ENCODE data around the gene SGK1. TPM values are rescaled to one million over a fixed set of nuclear protein-coding genes. Genes with fewer than 3 reads are reported as not detected.

The SGK1 gene
- total RNA-seq, 1 donor from 2014 or later, result 91.0 TPM

- Mint-ChIP-seq H3K9me3 (ENCODE audit: low read depth) (no peaks in the 10 kb centered on the region), H3K27me3 (ENCODE audit: low read depth) (no peaks in the 10 kb centered on the region), H3K27ac (ENCODE audit: unreplicated experiment) (no peak overlapping the region), H3K36me3 (ENCODE audit: low read depth) (no peaks in the 10 kb centered on the region), H3K4me3 (ENCODE audit: unreplicated experiment) (no peak overlapping the region), H3K4me1 (ENCODE audit: low read depth) (peaks cover 9% of the 10 kb centered on the region)
- DNase-seq (ENCODE audit: low spot score), result no peak
- no peak for TF ChIP-seq CTCF (IDR thresholded peaks at IDR 0.05)
These were observed 170.8 kb downstream of the SGK1 start for GRCh38 chr6:134147034-134147533.

- Mint-ChIP-seq H3K36me3 (ENCODE audit: low read depth) (no peaks in the 10 kb centered on the region), H3K9me3 (ENCODE audit: low read depth) (no peaks in the 10 kb centered on the region), H3K27me3 (ENCODE audit: low read depth) (no peaks in the 10 kb centered on the region), H3K27ac (ENCODE audit: unreplicated experiment) (no peak overlapping the region), H3K4me3 (ENCODE audit: unreplicated experiment) (no peak overlapping the region), H3K4me1 (ENCODE audit: low read depth) (peaks cover 9% of the 10 kb centered on the region)
- no peak for TF ChIP-seq CTCF (IDR thresholded peaks at IDR 0.05)
- DNase-seq (ENCODE audit: low spot score), result no peak
These were observed 171.5 kb downstream of the SGK1 start for GRCh38 chr6:134146268-134147033.

GRCh38 chr6:134145786-134146185 lies 172.1 kb downstream of the SGK1 start:
- no peaks in the 10 kb centered on the region for H3K27me3 Mint-ChIP-seq (ENCODE audit: low read depth)
- no peak for TF ChIP-seq CTCF (IDR thresholded peaks at IDR 0.05)
- no peaks in the 10 kb centered on the region for H3K36me3 Mint-ChIP-seq (ENCODE audit: low read depth)
- H3K4me3 Mint-ChIP-seq (ENCODE audit: unreplicated experiment), result no peak overlapping the region
- H3K9me3 Mint-ChIP-seq (ENCODE audit: low read depth), result no peaks in the 10 kb centered on the region
- no peak for DNase-seq (ENCODE audit: low spot score)
- no peak overlapping the region for H3K27ac Mint-ChIP-seq (ENCODE audit: unreplicated experiment)
- peaks cover 9% of the 10 kb centered on the region for H3K4me1 Mint-ChIP-seq (ENCODE audit: low read depth)

GRCh38 chr6:134138226-134138975 lies 179.5 kb downstream of the SGK1 start:
- H3K4me1 Mint-ChIP-seq (ENCODE audit: low read depth), result peaks cover 15% of the 10 kb centered on the region
- peak overlapping the region; percentile 86 for H3K27ac Mint-ChIP-seq (ENCODE audit: unreplicated experiment)
- H3K36me3 Mint-ChIP-seq (ENCODE audit: low read depth), result no peaks in the 10 kb centered on the region
- H3K9me3 Mint-ChIP-seq (ENCODE audit: low read depth), result no peaks in the 10 kb centered on the region
- H3K4me3 Mint-ChIP-seq (ENCODE audit: unreplicated experiment), result no peak overlapping the region
- no peak for TF ChIP-seq CTCF (IDR thresholded peaks at IDR 0.05)
- no peaks in the 10 kb centered on the region for H3K27me3 Mint-ChIP-seq (ENCODE audit: low read depth)
- DNase-seq (ENCODE audit: low spot score), result no peak

GRCh38 chr6:134134654-134135053 lies 183.3 kb downstream of the SGK1 start:
- H3K4me1 Mint-ChIP-seq (ENCODE audit: low read depth), result peaks cover 25% of the 10 kb centered on the region
- no peaks in the 10 kb centered on the region for H3K36me3 Mint-ChIP-seq (ENCODE audit: low read depth)

More at GRCh38 chr6:134134654-134135053, 183.3 kb downstream of the SGK1 start:
- DNase-seq (ENCODE audit: low spot score), result no peak
- H3K4me3 Mint-ChIP-seq (ENCODE audit: unreplicated experiment), result no peak overlapping the region
- H3K27me3 Mint-ChIP-seq (ENCODE audit: low read depth), result no peaks in the 10 kb centered on the region
- TF ChIP-seq CTCF (IDR thresholded peaks at IDR 0.05), result no peak
- H3K9me3 Mint-ChIP-seq (ENCODE audit: low read depth), result no peaks in the 10 kb centered on the region
- H3K27ac Mint-ChIP-seq (ENCODE audit: unreplicated experiment), result no peak overlapping the region
